Raji (cell line): ENCODE measurements around the gene TSEN2.

Experiments used
- POLR2A ChIP-seq: IDR thresholded peaks from 2 replicates; pipeline ENCODE4 v1.6.1; 2011; ENCODE audit warnings: low read depth, low read length, control low read depth; ENCODE audit not compliant: insufficient read depth

TSEN2 gene

DNA sequence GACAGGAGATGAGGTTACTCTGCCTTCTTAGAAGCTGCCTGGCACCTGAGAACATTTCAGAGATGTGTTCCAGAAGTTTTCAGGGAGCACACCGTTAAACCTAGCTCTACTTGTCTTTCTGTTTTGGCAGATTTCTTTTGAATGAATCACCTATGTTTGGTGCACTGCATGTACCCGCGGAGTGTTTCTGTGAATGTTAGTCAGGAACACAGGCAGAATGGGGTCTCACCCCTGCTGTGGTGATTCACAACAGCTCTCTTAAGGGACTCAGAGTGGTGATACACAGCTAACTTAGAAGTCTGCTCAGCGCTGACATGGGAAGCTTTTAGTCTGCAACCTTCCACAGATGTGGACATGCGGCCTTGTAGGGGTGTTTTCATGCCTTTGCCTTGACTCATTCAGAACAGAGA, 24.0 kb downstream of the TSEN2 start:
- TF ChIP-seq POLR2A = no peak

DNA sequence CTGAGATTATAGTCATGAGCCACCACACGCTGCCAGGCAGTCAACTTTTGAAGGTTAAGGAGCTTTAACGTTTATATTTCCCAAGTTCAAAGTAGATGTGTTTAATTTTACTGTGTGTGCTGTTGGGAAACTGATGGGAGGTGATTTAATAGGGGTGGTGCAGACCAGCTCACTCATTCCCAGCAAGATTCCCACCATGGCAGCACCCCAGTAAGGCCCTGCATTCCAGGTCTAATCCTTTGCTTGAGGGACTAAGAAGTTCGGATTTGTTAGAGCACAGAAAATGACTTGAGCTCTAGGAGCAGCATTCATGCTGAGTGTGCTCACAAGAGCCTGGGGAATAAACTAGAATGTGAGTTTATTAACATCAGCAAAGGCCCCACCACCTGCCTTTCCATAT, 25.2 kb downstream of the TSEN2 start:
- TF ChIP-seq POLR2A = no peak

DNA sequence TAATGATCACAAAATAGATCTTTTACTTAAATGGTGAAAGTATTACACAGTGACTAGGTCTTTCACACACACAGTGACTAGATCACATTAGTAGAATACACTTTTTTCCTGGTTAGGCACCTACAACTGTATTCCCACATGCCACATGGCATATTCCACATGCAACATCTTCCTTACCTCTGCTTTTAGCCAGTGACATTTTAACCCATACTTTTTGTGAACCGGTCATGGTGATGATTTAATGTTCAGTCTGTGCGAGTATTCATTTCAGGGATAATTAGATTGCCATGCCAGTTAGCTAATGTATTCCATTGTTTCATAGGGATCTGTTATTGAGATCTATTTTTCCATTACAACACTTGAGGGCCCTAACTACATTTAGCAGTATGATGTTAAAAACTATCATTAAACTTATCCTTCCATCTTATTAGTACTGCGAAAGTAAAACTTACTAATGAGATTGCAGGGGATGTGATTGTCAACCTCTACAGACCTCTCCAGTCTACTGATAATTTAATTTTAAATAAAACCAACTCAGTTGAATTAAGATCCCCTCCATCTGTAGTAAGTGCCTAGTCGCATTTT, 28.3 kb downstream of the TSEN2 start:
- no peak for TF ChIP-seq POLR2A

DNA sequence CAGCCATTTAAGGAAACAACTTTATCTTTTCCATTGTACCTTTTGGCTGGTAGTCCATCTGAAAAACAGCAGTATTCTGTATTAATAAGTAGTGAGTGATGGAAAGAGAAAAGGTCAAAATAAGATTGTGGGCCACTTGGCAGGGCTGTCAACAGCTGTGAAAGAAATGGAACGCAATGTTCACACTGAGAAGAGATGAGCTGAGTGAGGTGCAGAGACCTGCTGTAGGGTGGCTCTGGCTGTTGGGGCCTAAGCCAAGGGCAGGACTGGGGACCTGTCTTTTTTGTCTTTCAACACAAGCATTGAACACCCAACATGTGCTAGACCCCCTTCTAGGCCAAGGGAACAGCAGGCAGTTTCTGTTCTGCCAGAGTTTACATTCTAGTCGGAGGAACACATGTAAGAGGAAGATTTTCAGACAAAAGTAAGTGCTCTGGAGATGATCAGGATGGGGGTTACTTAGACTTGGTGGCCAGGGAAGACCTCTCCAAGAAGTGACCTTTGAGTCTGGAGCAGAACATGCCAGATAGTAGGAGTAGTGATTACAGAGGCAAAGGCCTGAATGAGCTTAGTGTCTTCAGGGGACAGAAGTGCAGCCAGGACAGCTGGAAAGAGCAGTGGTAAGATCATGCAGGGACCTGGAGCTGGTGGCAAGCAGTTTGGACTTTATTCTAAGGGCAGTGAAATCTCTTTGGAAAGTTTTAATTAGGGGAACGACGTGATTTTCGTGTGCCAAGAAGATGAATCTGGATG, 29.6 kb downstream of the TSEN2 start:
- TF ChIP-seq POLR2A = no peak

DNA sequence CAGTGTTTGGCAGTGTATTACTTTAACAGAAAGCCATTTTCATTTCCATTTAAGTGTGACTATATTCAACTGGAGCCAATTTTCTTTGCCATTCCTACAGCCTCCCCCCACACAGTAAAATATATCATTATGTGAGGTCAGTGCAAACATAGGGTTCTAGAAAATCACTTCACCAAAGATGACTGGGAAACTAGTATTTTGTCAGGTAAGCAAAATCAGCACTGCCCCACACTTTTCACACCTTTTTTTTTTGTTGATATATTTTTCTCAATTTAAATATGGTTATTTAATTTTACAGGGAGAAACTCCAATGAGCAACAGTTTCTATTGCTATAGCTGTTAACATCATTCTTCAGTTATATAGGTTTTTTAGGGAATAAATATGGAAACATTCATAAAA, 31.4 kb downstream of the TSEN2 start:
- TF ChIP-seq POLR2A = no peak

DNA sequence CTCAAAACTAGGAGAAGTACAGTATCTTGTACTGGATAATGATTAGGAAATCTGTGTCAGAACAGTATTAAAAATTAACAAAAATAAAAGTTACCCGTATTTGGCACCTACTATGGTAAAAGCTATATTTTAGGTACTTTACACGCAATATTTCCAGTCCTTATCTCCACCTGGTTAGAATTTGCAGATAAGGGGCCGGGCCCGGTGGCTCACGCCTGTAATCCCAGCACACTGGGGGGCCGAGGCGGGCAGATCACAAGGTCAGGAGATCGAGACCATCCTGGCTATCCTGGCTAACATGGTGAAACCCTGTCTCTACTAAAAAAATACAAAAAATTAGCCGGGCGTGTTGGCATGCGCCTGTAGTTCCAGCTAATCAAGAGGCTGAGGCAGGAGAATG, 32.6 kb downstream of the TSEN2 start:
- no peak for TF ChIP-seq POLR2A

DNA sequence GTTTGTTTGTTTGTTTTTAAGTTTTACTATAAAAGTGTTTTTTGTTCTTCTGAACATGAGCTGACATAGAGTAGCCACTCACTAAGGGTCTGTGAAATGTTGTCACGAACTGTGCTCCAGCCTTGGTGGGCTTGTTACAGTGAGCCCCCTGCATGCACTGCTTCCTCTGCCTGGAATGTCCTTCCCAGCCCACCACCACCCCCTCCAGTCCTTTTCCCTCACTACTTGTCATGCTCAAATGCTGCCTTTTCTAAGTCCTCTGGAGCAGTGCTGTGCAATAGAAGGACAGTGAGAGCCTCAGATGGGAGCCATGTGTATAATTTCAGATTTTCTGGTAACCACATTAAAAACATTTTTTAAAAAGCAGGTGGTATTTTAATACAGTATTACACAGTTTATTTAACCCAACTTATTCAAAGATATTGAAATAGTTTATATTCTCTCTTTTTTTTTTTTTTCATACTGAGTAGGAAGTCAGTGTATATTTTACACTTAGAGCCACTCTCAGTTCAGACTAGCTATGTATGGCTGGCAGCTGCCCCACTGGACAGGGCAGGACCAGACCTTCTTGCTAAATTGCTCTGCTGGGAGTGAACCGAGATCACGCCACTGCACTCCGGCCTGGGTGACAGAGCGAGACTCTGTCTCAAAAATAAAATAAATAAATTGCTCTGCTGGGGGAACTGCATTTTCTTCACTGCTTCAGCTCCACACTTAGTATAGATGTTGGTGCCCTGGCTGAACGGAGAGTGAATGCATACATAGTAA, 34.2 kb downstream of the TSEN2 start:
- no peak for TF ChIP-seq POLR2A

DNA sequence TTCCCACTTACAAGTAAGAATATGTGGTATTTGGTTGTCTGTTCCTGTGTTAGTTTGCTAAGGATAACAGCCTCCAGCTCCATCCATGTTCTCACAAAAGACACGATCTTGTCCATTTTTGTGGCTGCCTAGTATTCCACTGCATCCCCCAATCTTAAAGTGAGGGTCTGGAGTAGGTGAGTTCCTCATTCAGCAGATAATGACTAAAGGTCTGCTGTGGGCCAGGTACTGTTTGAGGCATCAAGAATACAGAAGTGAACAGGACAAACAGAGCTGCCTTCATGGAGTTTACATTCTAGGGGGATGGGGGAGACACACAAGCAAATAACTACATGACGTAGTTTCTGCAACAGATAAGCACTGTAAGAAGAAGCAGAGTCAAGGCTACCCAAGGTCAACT, 36.7 kb downstream of the TSEN2 start:
- TF ChIP-seq POLR2A = no peak

DNA sequence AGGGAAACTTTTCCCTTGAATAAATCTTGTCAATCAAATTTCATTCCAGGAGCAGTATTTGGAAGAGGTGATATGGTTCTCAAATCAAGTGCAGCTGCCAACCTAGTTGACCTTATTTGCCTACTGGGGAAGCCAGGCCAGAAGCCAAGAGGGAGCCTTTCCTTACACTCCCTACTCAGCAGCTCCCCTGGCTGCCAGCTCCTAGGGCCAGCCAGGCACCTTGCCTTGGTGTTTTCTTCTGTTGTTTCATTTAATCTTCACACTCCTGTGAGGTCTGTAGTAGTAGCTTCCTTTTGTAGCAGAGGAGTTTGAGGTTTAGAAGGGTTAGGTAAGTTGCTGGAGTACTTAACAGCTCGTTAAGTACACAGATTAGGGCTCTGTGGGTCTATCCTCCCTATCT, 38.4 kb downstream of the TSEN2 start:
- no peak for TF ChIP-seq POLR2A

DNA sequence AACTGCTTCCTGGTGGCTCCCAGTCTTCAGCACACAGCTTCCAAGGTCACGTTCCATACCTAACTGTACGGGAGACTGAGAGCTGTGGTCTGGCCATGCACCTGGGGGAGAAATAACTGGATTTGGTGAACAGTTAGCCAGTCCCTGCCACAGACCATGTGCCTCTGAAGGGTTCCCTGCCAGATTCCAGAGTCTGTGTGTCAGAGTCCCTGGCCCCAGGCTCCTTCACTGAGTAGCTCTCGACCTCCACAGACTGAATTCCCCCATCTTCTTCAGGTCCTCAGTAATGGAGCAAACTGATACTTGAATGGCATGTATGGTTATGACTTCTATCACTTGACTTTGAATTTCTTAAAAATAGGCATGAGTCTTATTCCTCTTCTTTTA, 43.5 kb downstream of the TSEN2 start:
- TF ChIP-seq POLR2A = no peak

DNA sequence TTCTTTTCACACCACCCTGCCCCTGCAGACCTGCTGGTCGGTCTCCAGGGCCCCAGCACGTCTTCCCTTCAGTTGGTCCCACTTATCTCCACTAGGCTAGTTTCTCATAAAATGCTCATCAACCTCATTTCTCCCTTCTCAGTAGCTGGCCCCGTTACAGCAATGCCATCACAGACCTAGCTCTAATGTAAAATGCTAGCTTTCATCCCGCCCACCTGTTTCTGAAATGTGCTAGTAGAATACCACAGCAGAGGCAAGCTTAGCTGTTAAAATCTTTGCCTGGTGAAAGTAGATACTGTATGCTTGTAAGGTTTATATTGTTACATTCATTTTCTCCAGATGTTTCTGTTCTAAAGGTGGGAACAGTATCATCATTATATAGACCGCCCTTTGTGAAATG, 47.9 kb downstream of the TSEN2 start:
- no peak for TF ChIP-seq POLR2A

DNA sequence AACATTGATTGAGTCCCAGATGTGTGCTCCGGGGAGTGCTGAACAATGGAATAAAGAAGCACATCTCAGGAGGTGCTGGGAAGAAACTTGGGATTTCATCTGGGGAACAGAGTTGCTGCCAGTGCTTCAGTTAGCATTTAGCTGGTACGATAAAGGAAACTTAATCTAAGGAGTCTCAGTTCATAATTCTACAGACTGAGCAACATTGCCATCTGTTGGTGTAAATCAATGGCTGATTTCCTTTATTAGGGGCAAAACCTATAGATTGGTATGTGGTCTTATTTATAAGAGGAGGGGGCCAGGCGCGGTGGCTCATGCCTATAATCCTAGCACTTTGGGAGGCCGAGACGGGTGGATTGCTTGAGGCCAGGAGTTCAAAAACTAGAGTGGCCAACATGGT, 52.1 kb downstream of the TSEN2 start:
- TF ChIP-seq POLR2A = no peak

DNA sequence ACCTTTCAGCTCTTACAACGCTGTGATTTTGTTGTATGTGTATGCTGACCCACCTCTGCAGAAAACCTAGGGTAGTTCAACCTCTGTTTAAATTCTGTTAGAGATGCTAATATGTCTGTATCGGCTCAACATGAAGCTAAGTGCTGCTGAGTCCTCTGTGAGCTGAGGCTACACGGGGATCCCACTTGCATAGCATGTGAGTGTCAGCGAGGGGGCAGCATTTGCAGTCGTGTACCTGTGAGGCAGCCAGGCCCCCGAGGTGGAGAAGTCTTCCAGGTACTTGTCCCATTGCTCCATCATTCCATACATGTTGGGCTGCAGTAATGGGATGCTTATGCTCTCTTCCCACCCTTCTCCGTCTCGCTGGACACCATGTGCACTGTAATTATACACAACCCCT, 57.3 kb downstream of the TSEN2 start:
- TF ChIP-seq POLR2A = no peak

DNA sequence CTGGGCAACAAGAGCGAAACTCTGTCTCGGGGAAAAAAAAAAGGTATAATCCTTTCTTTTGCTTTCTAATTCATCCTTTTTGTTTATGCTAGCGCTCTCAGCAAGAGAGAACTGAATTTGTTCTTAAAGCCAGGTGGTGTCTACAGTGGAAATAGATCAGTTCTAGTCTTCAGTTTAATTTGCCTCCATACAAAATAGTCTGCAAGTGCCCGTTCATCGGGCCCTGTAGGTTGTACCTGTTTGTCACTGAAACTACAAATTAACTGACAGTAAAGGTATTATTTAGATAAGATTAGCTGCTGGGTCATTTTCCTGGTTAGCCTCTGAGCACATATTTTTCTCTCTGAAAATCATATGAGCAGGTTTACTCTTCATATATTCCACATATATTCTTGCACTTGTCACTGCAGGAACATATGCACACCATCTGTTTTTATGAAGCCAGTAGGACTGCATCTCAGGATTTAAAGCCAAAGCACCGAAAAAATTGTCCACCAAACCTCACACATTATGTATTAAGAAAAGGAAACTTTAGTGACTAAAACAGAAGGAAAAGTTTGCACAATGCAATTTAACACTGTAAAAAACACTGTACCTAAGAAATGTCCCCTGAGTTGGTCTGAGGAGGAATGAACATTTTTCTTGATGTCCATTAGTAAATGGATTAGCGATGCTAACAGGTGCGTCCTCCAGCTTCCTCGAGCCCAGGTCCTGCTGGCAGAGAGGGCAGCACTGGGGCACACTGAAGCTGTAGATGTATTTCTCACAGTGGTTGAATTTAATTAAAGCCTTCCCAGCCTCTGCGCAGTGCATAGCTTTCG, 60.6 kb downstream of the TSEN2 start:
- no peak for TF ChIP-seq POLR2A

DNA sequence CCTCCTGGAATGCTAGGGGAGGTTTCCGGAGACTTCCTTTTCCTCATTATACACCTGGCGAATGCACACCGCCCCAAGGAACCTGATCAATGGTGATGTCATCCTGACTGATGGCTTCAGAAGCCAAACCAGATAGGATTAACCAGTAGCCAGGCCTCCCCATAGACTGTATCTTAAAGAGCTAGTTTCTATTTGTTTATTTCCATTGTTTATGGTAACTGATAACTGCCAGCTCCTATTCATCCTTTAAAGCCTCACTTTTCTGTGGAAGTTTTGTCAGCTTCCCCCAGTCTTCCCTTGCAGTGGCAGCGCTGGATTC, 61.2 kb downstream of the TSEN2 start, which contains the start of gene MKRN2OS:
Gene MKRN2OS, minus strand, starts transcription at position 27 of the 319 bp plus-strand sequence. CDS start 35 bp downstream, outside the sequence.
- TF ChIP-seq POLR2A = no peak

DNA sequence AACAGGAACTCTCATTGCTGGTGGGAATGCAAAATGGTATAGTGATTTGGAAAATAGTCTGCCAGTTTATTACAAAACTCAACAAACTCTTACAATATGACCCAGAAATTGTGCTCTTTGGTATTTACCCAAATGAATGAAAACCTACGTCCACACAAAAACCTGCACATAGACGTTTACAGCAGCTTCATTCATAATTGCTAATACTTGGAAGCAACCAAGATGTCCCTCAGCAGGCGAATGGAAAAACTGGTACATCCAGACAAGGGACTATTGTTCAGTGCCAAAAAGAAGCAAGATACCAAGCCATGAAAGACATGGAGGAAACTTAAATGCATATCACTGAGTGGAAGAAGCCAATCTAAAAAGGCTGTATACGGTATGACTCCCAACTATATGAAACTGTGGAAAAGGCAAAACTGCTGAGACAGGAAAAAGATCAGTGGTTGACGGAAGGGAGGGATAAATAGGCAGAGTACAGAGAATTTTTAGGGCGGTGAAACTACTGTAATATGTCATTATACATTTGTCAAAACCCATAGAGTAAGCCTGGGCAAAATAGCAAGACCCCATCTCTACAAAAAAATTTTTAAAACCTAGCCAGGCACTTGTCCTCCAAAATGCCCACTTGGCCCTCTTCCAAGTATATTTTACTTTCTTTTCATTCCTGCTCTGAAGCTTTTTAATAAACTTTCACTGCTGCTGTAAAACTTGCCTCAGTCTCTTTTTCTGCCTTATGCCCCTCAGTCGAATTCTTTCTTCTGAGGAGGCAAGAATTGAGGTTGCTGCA, 65.9 kb downstream of the TSEN2 start:
- no peak for TF ChIP-seq POLR2A
